Body of pancreas (tissue), 4 donors: ENCODE results near the gene PNPLA3. TPM values are rescaled to one million over a fixed set of nuclear protein-coding genes. Genes with fewer than 3 reads are reported as not detected.
A peak's percentile ranks its signal among the peaks of the same experiment; 100 is the strongest.

Source experiments
- ATAC-seq: fragments of 150-250 bp; one replicate; pipeline ENCODE4 v1.9.1; 2016
- DNase-seq, 4 donors: peaks; one replicate each; pipeline ENCODE4 v3.0.0-alpha.2; 2019
- H3K27ac ChIP-seq, 4 donors: fragments of 200-600 bp; sonication (generic); 1 replicate in 3 of 4; 2 replicates in 1 of 4; pipeline versions ENCODE4 v1.5.1 to v1.6.1; 2016 to 2019; ENCODE audit warnings: mild to moderate bottlenecking in 1 of 4, mixed read lengths in 1 of 4, moderate library complexity in 1 of 4
- H3K27me3 ChIP-seq, 2 donors: fragments of 200-600 bp; sonication (generic); one replicate each; pipeline ENCODE4 v1.6.0; 2016; ENCODE audit warnings: mild to moderate bottlenecking in 1 of 2
- H3K36me3 ChIP-seq, 2 donors: fragments of 200-600 bp; sonication (generic); replicated peaks in 1 of 2; 2 replicates each; pipeline ENCODE4 v1.5.1; 2016; ENCODE audit warnings: low read depth in 2 of 2; ENCODE audit not compliant: insufficient read depth in 1 of 2
- H3K4me1 ChIP-seq: fragments of 200-600 bp; sonication (generic); one replicate; pipeline ENCODE4 v1.6.0; 2016
- H3K4me3 ChIP-seq, 2 donors: fragments of 200-600 bp; sonication (generic); 1 replicate in 1 of 2; 2 replicates in 1 of 2; pipeline ENCODE4 v1.5.1; 2016 to 2019
- H3K9me3 ChIP-seq, 3 donors: fragments of 200-600 bp; sonication (generic); 1 replicate in 2 of 3; 2 replicates in 1 of 3; pipeline ENCODE4 v1.5.1; 2016
- CTCF ChIP-seq, 7 experiments: fragments of 450-650 bp in 4 of 7; fragments of 200-600 bp in 3 of 7; sonication (generic) in 3 of 7; IDR thresholded peaks; one replicate each; pipeline ENCODE4 v1.5.1; 2016 to 2019; ENCODE audit warnings: antibody characterized with exemption in 7 of 7
- POLR2A ChIP-seq, 3 donors: fragments of 450-650 bp; IDR thresholded peaks; one replicate each; pipeline ENCODE4 v1.6.1; 2016; ENCODE audit warnings: antibody characterized with exemption in 3 of 3, mild to moderate bottlenecking in 2 of 3
- WGBS, 2 donors: methylation state at CpG; one replicate each; pipeline ENCODE4 v1.1.5; 2017; 5-methylcytosine and 5-hydroxymethylcytosine counted together
- intact Hi-C: fragments of 100-400 bp; cut with DNase I; formaldehyde crosslinking; loops from one replicate; pipeline ENCODE4 v1.15.1; 2023
- total RNA-seq, 2 donors: library from RNA; depleted of rRNA; stranded (reverse); fragments of >200 nt; gene quantifications; one replicate each; pipeline ENCODE4 v1.1.0, GENCODE V29; 2016

The PNPLA3 gene
- total RNA-seq, 2 donors from 2014 or later = 0.66 to 0.78 TPM

- H3K27ac ChIP-seq = no peak overlapping the region
- ATAC-seq = no peak
- H3K4me3 ChIP-seq = no peak overlapping the region
- no peak for TF ChIP-seq POLR2A (IDR thresholded peaks at IDR 0.05)
- no peak for TF ChIP-seq CTCF (IDR thresholded peaks at IDR 0.05)
- 92 to 93% methylated on average over 11 of the region's 11 CpGs for WGBS, 2 donors
- H3K4me1 ChIP-seq = no peaks in the 10 kb centered on the region
- H3K27me3 ChIP-seq = no peaks in the 10 kb centered on the region
- DNase-seq = no peak
- peaks cover 0 to 19% of the 10 kb centered on the region in 2 donors for H3K36me3 ChIP-seq
- intact Hi-C loops = loop anchor here (5.0 kb wide), 1 partner anchor 636 kb away; no protein-coding TSS in a partner anchor
- H3K9me3 ChIP-seq = no peaks in the 10 kb centered on the region
Measured at GRCh38 chr22:43991316-43992020, 67.9 kb downstream of the PNPLA3 start.

- TF ChIP-seq CTCF (IDR thresholded peaks at IDR 0.05) = no peak
- TF ChIP-seq POLR2A (IDR thresholded peaks at IDR 0.05) = no peak
- Histone ChIP-seq H3K4me3 (no peak overlapping the region), H3K9me3 (no peaks in the 10 kb centered on the region), H3K27ac (no peak overlapping the region), H3K36me3 (peaks cover 0 to 18% of the 10 kb centered on the region in 2 donors), H3K27me3 (no peaks in the 10 kb centered on the region), H3K4me1 (no peaks in the 10 kb centered on the region)
- ATAC-seq = no peak
- no peak for DNase-seq
- WGBS, 2 donors = 81 to 87% methylated on average over 8 to 16 of the region's 16 CpGs
- intact Hi-C loops = loop anchor here (5.0 kb wide), 1 partner anchor 635 kb away; no protein-coding TSS in a partner anchor
Measured at GRCh38 chr22:43992331-43992821, 68.8 kb downstream of the PNPLA3 start.

DNA sequence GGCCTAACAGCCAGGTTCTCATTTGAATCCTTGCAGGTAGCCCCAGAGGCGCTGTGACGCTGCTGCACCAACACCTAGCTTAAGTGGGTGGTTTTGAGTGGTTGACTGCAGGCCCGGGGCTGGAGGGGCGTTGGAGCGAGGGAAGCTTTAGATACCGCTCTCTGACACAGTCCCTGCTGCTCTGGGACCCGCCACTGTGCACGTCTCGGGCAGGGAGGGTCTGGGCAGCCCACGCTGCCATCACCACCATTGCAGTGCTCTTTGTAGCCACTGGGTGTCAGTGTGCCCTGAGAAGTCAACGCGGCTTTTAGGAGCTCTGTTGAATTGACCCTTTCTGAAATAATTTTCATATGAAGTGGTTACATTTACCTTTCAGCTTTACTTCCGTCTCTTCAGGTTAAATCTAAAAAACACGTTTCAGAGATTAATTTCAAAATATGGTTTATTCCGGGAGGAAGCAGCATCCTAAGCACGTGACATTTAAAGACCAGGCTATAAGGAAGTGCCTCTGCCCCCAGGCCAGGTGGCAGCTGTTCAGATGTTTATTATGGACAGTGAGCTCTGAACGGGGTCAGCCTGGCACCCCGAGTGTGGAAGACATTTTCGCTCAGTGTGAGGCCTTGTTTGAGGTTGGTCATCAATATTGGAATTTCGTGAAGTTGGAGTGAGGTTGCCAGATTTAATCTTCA is 69.6 kb downstream of the PNPLA3 start:
- no peaks in the 10 kb centered on the region for H3K9me3 ChIP-seq
- H3K4me3 ChIP-seq = no peak overlapping the region
- H3K27me3 ChIP-seq = no peaks in the 10 kb centered on the region
- H3K4me1 ChIP-seq = no peaks in the 10 kb centered on the region
- ATAC-seq (peak; percentile 58), DNase-seq (peak; percentile 26 to 62 (median 42))
- TF ChIP-seq POLR2A (IDR thresholded peaks at IDR 0.05) (no peak), CTCF (IDR thresholded peaks at IDR 0.05) (peak; percentile 65 to 94 (median 76))
- H3K36me3 ChIP-seq = peaks cover 0 to 16% of the 10 kb centered on the region in 2 donors
- intact Hi-C loops = loop anchor here (5.0 kb wide), 1 partner anchor 634 kb away; no protein-coding TSS in a partner anchor
- WGBS, 2 donors = 40 to 46% methylated on average over 19 to 20 of the region's 20 CpGs
- no peak overlapping the region for H3K27ac ChIP-seq

GRCh38 chr22:43994006-43994405 is 70.4 kb downstream of the PNPLA3 start:
- 74 to 90% methylated on average over 3 to 11 of the region's 11 CpGs for WGBS, 2 donors
- H3K36me3 ChIP-seq = peaks cover 0 to 16% of the 10 kb centered on the region in 2 donors
- no peaks in the 10 kb centered on the region for H3K4me1 ChIP-seq
- TF ChIP-seq CTCF (IDR thresholded peaks at IDR 0.05) = no peak
- no peak for TF ChIP-seq POLR2A (IDR thresholded peaks at IDR 0.05)
- DNase-seq (no peak), ATAC-seq (no peak)
- no peaks in the 10 kb centered on the region for H3K27me3 ChIP-seq
- no peak overlapping the region for H3K4me3 ChIP-seq
- intact Hi-C loops = loop anchor here (5.0 kb wide), 1 partner anchor 633 kb away; no protein-coding TSS in a partner anchor
- H3K9me3 ChIP-seq = no peaks in the 10 kb centered on the region
- H3K27ac ChIP-seq = no peak overlapping the region
